GM06990 (cell line): ENCODE results near the gene MAPK4.

Experiments used
- DNase-seq: peaks from one replicate; pipeline ENCODE4 v3.0.0-alpha.2; 2011; ENCODE audit not compliant: insufficient read length; ENCODE audit errors: extremely low read depth
- H3K27me3 ChIP-seq: replicated peaks from 2 replicates; pipeline ENCODE4 v1.6.0; 2011; ENCODE audit warnings: low read length; ENCODE audit not compliant: control insufficient read depth, insufficient read depth
- H3K36me3 ChIP-seq: 2 replicates; pipeline ENCODE4 v1.5.1; 2011; ENCODE audit warnings: low read length; ENCODE audit not compliant: control insufficient read depth, insufficient read depth
- H3K4me3 ChIP-seq: replicated peaks from 2 replicates; pipeline ENCODE4 v1.5.1; 2011; ENCODE audit warnings: low read depth, mild to moderate bottlenecking, control low read depth, low read length
- CTCF ChIP-seq: IDR thresholded peaks from 2 replicates; pipeline ENCODE4 v1.5.1; 2011; ENCODE audit warnings: low read length, control low read depth, mild to moderate bottlenecking, inconsistent platforms; ENCODE audit not compliant: insufficient read depth, poor library complexity, severe bottlenecking

MAPK4 gene

GRCh38 chr18:50638016-50638883, 78.4 kb downstream of the MAPK4 start:
- DNase-seq, result no peak
- H3K4me3 ChIP-seq, result no peak overlapping the region
- no peaks in the 10 kb centered on the region for H3K36me3 ChIP-seq
- no peak for TF ChIP-seq CTCF
- no peaks in the 10 kb centered on the region; the same call in none of the 2 replicates for H3K27me3 ChIP-seq

GRCh38 chr18:50638884-50639420, 79.1 kb downstream of the MAPK4 start:
- no peak overlapping the region for H3K4me3 ChIP-seq
- H3K27me3 ChIP-seq, result no peaks in the 10 kb centered on the region; the same call in none of the 2 replicates
- no peak for TF ChIP-seq CTCF
- no peaks in the 10 kb centered on the region for H3K36me3 ChIP-seq
- DNase-seq, result no peak

GRCh38 chr18:50639711-50640110, 79.8 kb downstream of the MAPK4 start:
- TF ChIP-seq CTCF, result no peak
- no peaks in the 10 kb centered on the region for H3K36me3 ChIP-seq
- no peak for DNase-seq
- H3K4me3 ChIP-seq, result no peak overlapping the region
- no peaks in the 10 kb centered on the region; the same call in none of the 2 replicates for H3K27me3 ChIP-seq

GRCh38 chr18:50642439-50642838, 82.6 kb downstream of the MAPK4 start:
- TF ChIP-seq CTCF, result no peak
- no peaks in the 10 kb centered on the region for H3K36me3 ChIP-seq
- no peaks in the 10 kb centered on the region; the same call in none of the 2 replicates for H3K27me3 ChIP-seq
- H3K4me3 ChIP-seq, result no peak overlapping the region
- no peak for DNase-seq

- no peaks in the 10 kb centered on the region; the same call in none of the 2 replicates for H3K27me3 ChIP-seq
- no peak overlapping the region for H3K4me3 ChIP-seq
- no peak for TF ChIP-seq CTCF
- H3K36me3 ChIP-seq, result no peaks in the 10 kb centered on the region
- no peak for DNase-seq
Measured at GRCh38 chr18:50644146-50644545, 84.3 kb downstream of the MAPK4 start.
